ENCODE measurements around the gene LACTBL1. TPM values are rescaled to one million over a fixed set of nuclear protein-coding genes. Genes with fewer than 3 reads are reported as not detected.

LACTBL1 gene
- total and polyA plus RNA-seq, 2 of the 8 experiments (the other 6 are each of a cell fraction or from before 2014, with no cell fraction given), result not detected

GRCh38 chr1:22963044-22963677 lies 9.5 kb downstream of the LACTBL1 start (continued):
- TF ChIP-seq CHD7 (IDR thresholded peaks at IDR 0.05; ENCODE audit: insufficient replicate concordance, low read length) (no peak), POLR2A (IDR thresholded peaks at IDR 0.05; ENCODE audit: control extremely low read depth in 1 of 2, low read depth in 2 of 2, low read length in 2 of 2) (no peak), ATF3 (IDR thresholded peaks at IDR 0.05; ENCODE audit: insufficient read depth, low read depth, low read length) (no peak)

Measured in H1 (cell line).